ENCODE data around the gene KIF4A.
"Not testable (repeated sequence)": the region's sequence is repeated elsewhere in the genome, so short reads cannot be mapped to it uniquely, and the experiment has no call there.

DNA sequence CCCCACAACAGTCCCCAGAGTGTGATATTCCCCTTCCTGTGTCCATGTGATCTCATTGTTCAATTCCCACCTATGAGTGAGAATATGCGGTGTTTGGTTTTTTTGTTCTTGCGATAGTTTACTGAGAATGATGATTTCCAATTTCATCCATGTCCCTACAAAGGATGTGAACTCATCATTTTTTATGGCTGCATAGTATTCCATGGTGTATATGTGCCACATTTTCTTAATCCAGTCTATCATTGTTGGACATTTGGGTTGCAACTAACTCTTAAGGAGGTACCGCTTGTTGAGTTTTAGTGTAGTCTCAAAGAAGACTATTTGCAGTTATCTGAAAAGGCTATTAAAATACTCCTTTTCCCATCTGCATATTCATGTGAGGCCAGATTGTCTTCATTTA lies 110.3 kb downstream of the KIF4A start:
- TF ChIP-seq, protein P1, sequence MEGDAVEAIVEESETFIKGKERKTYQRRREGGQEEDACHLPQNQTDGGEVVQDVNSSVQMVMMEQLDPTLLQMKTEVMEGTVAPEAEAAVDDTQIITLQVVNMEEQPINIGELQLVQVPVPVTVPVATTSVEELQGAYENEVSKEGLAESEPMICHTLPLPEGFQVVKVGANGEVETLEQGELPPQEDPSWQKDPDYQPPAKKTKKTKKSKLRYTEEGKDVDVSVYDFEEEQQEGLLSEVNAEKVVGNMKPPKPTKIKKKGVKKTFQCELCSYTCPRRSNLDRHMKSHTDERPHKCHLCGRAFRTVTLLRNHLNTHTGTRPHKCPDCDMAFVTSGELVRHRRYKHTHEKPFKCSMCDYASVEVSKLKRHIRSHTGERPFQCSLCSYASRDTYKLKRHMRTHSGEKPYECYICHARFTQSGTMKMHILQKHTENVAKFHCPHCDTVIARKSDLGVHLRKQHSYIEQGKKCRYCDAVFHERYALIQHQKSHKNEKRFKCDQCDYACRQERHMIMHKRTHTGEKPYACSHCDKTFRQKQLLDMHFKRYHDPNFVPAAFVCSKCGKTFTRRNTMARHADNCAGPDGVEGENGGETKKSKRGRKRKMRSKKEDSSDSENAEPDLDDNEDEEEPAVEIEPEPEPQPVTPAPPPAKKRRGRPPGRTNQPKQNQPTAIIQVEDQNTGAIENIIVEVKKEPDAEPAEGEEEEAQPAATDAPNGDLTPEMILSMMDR (IDR thresholded peaks at IDR 0.05 in 2 of 3, conservative IDR thresholded peaks at IDR 0.05 in 1 of 3; ENCODE audit: control insufficient read depth in 2 of 3, extremely low read depth in 1 of 3, insufficient read depth in 1 of 3, low read depth in 3 of 3, low read length in 3 of 3) = not testable (repeated sequence)
- TF ChIP-seq ZBED1 (IDR thresholded peaks at IDR 0.05; ENCODE audit: borderline replicate concordance); POLR2AphosphoS5 (IDR thresholded peaks at IDR 0.05; ENCODE audit: low read length); NR2C2 (IDR thresholded peaks at IDR 0.05; ENCODE audit: borderline replicate concordance, control insufficient read depth, insufficient read length, low read depth); DPF2 (IDR thresholded peaks at IDR 0.05); MYC (IDR thresholded peaks at IDR 0.05; ENCODE audit: insufficient read depth, insufficient read length, insufficient replicate concordance, low read length, severe bottlenecking); EZH2 (IDR thresholded peaks at IDR 0.05; ENCODE audit: borderline replicate concordance, control insufficient read depth, low read depth, low read length); TAF1 (IDR thresholded peaks at IDR 0.05; ENCODE audit: borderline replicate concordance, low read depth, low read length); EP300 (IDR thresholded peaks at IDR 0.05; ENCODE audit: borderline replicate concordance in 1 of 2, control insufficient read depth in 1 of 2, low read depth in 2 of 2, low read length in 2 of 2); POLR2A (IDR thresholded peaks at IDR 0.05; ENCODE audit: low read depth, low read length); SUZ12 (IDR thresholded peaks at IDR 0.05; ENCODE audit: unreplicated experiment); HDGF (IDR thresholded peaks at IDR 0.05); ZNF274 (IDR thresholded peaks at IDR 0.05; ENCODE audit: insufficient read depth, insufficient read length); SRF (IDR thresholded peaks at IDR 0.05; ENCODE audit: low read depth in 2 of 2, low read length in 2 of 2): not testable (repeated sequence)

All from GM12878 (cell line).